Stimulated activated CD4-positive, alpha-beta T cell treated with anti-CD3 and anti-CD28 coated beads, Interleukin-2, amount 100 ng/mL, for 48 hours (primary cell): ENCODE data around the gene TMEM129.

ENCODE experiments used
- DNase-seq, 2 donors: peaks; one replicate each; pipeline ENCODE4 v3.0.0-alpha.2; 2020

The TMEM129 gene

GRCh38 chr4:1744552-1744951, 23.4 kb upstream of the TMEM129 start:
- DNase-seq: no peak

GRCh38 chr4:1743975-1744374, 22.9 kb upstream of the TMEM129 start:
- no peak for DNase-seq

GRCh38 chr4:1743551-1743950, 22.4 kb upstream of the TMEM129 start:
- DNase-seq: no peak

GRCh38 chr4:1741208-1741607, 20.1 kb upstream of the TMEM129 start:
- DNase-seq: no peak

GRCh38 chr4:1740021-1740545, 19.0 kb upstream of the TMEM129 start:
- DNase-seq: no peak

GRCh38 chr4:1739358-1739757, 18.2 kb upstream of the TMEM129 start:
- no peak for DNase-seq

GRCh38 chr4:1738410-1738809, 17.3 kb upstream of the TMEM129 start:
- no peak for DNase-seq

GRCh38 chr4:1737666-1738065, 16.5 kb upstream of the TMEM129 start:
- DNase-seq: no peak

- no peak for DNase-seq
Observed at GRCh38 chr4:1736812-1737211, 15.7 kb upstream of the TMEM129 start.

- DNase-seq: no peak
Observed at GRCh38 chr4:1735215-1735614, 14.1 kb upstream of the TMEM129 start.

GRCh38 chr4:1732911-1733310, 11.8 kb upstream of the TMEM129 start:
- DNase-seq: no peak

GRCh38 chr4:1731180-1731579, 10.1 kb upstream of the TMEM129 start:
- DNase-seq: no peak

GRCh38 chr4:1730532-1731135, 9.5 kb upstream of the TMEM129 start:
- no peak for DNase-seq

GRCh38 chr4:1728061-1728980, 7.2 kb upstream of the TMEM129 start:
- no peak for DNase-seq

GRCh38 chr4:1727117-1728031, 6.3 kb upstream of the TMEM129 start:
- no peak for DNase-seq

- peak; percentile 90 to 95 for DNase-seq
Observed at GRCh38 chr4:1726146-1726934, 5.2 kb upstream of the TMEM129 start.

GRCh38 chr4:1725521-1725920, 4.4 kb upstream of the TMEM129 start:
- no peak for DNase-seq

- DNase-seq: peak in 1 of 2 donors; percentile 47
Observed at GRCh38 chr4:1723131-1723801, 2.1 kb upstream of the TMEM129 start.

- no peak for DNase-seq
Observed at GRCh38 chr4:1722551-1723118, 1.5 kb upstream of the TMEM129 start.

GRCh38 chr4:1721666-1722550, 785 bp upstream of the TMEM129 start:
- DNase-seq: no peak
